Breast epithelium (tissue), 4 donors: Measurements from ENCODE around the gene BABAM2. TPM values are rescaled to one million over a fixed set of nuclear protein-coding genes. Genes with fewer than 3 reads are reported as not detected.
"Not testable (repeated sequence)": the region's sequence is repeated elsewhere in the genome, so short reads cannot be mapped to it uniquely, and the experiment has no call there.

Experiments used
- DNase-seq, 2 donors: peaks; one replicate each; pipeline ENCODE4 v3.0.0-alpha.2; 2019; ENCODE audit warnings: low spot score in 2 of 2
- H3K27ac ChIP-seq, 2 donors: fragments of 200-600 bp; sonication (generic) in 1 of 2; one replicate each; pipeline ENCODE4 v1.5.1; 2016 to 2019; ENCODE audit warnings: mild to moderate bottlenecking in 1 of 2
- H3K27me3 ChIP-seq, 2 donors: fragments of 200-600 bp; sonication (generic) in 1 of 2; one replicate each; pipeline versions ENCODE4 v1.5.1 to v1.6.0; 2017 to 2019; ENCODE audit warnings: control low read depth in 1 of 2, mild to moderate bottlenecking in 1 of 2
- H3K36me3 ChIP-seq: fragments of 200-600 bp; one replicate; pipeline ENCODE4 v1.5.1; 2019
- H3K4me1 ChIP-seq, 2 donors: fragments of 200-600 bp; sonication (generic); one replicate each; pipeline ENCODE4 v1.5.1; 2016 to 2019; ENCODE audit warnings: control low read depth in 1 of 2
- H3K4me3 ChIP-seq, 3 donors: fragments of 200-600 bp; sonication (generic); 1 replicate in 2 of 3; 2 replicates in 1 of 3; pipeline ENCODE4 v1.5.1; 2016 to 2019; ENCODE audit warnings: mild to moderate bottlenecking in 3 of 3, moderate library complexity in 2 of 3
- H3K9me3 ChIP-seq, 2 donors: fragments of 200-600 bp; sonication (generic) in 1 of 2; one replicate each; pipeline ENCODE4 v1.5.1; 2016 to 2019; ENCODE audit warnings: control low read depth in 1 of 2
- CTCF ChIP-seq, 3 donors: fragments of 450-650 bp; IDR thresholded peaks; one replicate each; pipeline ENCODE4 v1.5.1; 2016 to 2017; ENCODE audit warnings: antibody characterized with exemption in 3 of 3, mild to moderate bottlenecking in 3 of 3, moderate library complexity in 3 of 3
- POLR2A ChIP-seq: fragments of 450-650 bp; IDR thresholded peaks from one replicate; pipeline ENCODE4 v1.6.1; 2016; ENCODE audit warnings: antibody characterized with exemption, mild to moderate bottlenecking, moderate library complexity
- POLR2AphosphoS5 ChIP-seq, 3 donors: sonication (generic); formaldehyde crosslinking; IDR thresholded peaks; one replicate each; pipeline ENCODE4 v1.6.1; 2017; ENCODE audit warnings: antibody characterized with exemption in 3 of 3
- intact Hi-C: fragments of 100-400 bp; cut with DNase I; formaldehyde crosslinking; loops from one replicate; pipeline ENCODE4 v1.15.1; 2023; ENCODE audit warnings: low total_unique reads
- total RNA-seq, 3 donors: library from RNA; depleted of rRNA; stranded (reverse); fragments of >200 nt; gene quantifications; one replicate each; pipeline ENCODE4 v1.1.0, GENCODE V29; 2016

The BABAM2 gene
- total RNA-seq, 3 donors from 2014 or later: 34.7 to 46.2 (median 37.4) TPM

- Histone ChIP-seq H3K9me3 (peaks cover 0 to 12% of the 10 kb centered on the region in 2 donors), H3K4me1 (peaks cover 0 to 3% of the 10 kb centered on the region in 2 donors), H3K27ac (no peak overlapping the region), H3K27me3 (no peaks in the 10 kb centered on the region), H3K4me3 (no peak overlapping the region), H3K36me3 (no peaks in the 10 kb centered on the region)
- no peak for DNase-seq
- intact Hi-C loops: no loop called here
- TF ChIP-seq CTCF (IDR thresholded peaks at IDR 0.05) (no peak), POLR2A (no peak), POLR2AphosphoS5 (IDR thresholded peaks at IDR 0.05) (no peak)
Observed at GRCh38 chr2:27965841-27966240, 75.3 kb downstream of the BABAM2 start.

DNA sequence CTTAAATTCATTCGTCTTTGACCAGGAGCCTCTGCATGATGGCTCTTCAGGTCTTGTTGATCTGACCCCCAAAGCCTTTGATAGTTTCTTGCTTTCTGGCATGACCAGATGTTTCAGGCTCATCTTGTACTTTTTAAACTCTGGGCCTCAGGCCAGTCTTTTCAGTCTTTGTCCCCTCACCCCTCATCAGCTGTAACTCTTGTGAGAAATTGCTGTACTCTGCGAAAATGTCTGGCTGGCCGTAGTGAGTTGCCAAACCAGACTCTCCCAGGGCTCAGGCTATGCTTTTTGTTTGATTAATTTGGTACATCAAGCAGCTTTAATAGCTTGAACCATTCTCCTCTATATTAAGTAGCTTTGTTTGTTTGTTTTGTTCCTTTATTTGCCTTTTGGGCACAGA lies 75.9 kb downstream of the BABAM2 start:
- Histone ChIP-seq H3K4me3 (no peak overlapping the region), H3K27me3 (no peaks in the 10 kb centered on the region), H3K27ac (peak overlapping the region in 1 of 2 donors; percentile 45), H3K36me3 (no peaks in the 10 kb centered on the region), H3K9me3 (peaks cover 0 to 12% of the 10 kb centered on the region in 2 donors), H3K4me1 (no peaks in the 10 kb centered on the region)
- intact Hi-C loops: no loop called here
- DNase-seq: no peak
- TF ChIP-seq POLR2AphosphoS5 (IDR thresholded peaks at IDR 0.05) (no peak), CTCF (IDR thresholded peaks at IDR 0.05) (no peak), POLR2A (no peak)

DNA sequence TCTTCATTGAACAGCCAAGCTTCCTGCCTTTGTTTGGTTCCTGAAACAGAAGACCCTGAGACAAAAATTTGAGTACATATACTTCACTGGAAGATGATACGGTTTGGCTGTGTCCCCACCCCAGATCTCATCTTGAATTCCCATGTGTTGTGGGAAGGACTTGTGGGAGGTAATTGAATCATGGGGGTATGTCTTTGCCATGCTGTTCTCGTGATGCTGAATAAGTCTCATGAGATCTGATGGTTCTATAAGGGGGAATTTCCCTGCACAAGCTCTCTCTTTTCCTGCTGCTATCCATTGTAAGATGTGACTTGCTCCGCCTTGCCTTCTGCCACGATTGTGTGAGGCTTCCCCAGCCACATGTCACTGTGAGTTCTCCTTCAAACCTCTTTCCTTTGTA lies 76.5 kb downstream of the BABAM2 start:
- Histone ChIP-seq H3K36me3 (no peaks in the 10 kb centered on the region), H3K9me3 (peaks cover 0 to 12% of the 10 kb centered on the region in 2 donors), H3K27ac (no peak overlapping the region), H3K27me3 (no peaks in the 10 kb centered on the region), H3K4me3 (no peak overlapping the region), H3K4me1 (no peaks in the 10 kb centered on the region)
- intact Hi-C loops: no loop called here
- DNase-seq: no peak
- TF ChIP-seq POLR2AphosphoS5 (IDR thresholded peaks at IDR 0.05) (no peak), POLR2A (no peak), CTCF (IDR thresholded peaks at IDR 0.05) (no peak)

- DNase-seq, H3K36me3 ChIP-seq, H3K4me1 ChIP-seq, H3K4me3 ChIP-seq, intact Hi-C loops, H3K27me3 ChIP-seq, H3K27ac ChIP-seq: not testable (repeated sequence)
- peaks cover 0 to 12% of the 10 kb centered on the region in 2 donors for H3K9me3 ChIP-seq
Observed at GRCh38 chr2:27968045-27968444, 77.5 kb downstream of the BABAM2 start.

DNA sequence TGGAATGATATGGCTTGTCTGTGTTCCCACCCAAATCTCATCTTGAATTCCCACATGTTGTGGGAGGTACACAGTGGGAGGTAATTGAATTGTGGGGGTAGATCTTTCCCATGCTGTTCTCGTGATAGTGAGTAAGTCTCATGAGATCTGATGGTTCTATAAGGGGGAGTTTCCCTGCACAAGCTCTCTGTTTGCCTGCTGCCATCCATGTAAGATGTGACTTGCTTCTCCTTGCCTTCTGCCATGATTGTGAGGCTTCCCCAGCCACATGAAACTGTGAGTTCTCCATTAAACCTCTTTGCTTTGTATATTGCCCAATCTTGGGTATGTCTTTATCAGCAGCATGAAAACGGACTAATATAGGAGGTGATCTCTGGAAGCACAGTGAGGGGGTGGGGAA lies 78.4 kb downstream of the BABAM2 start:
- H3K4me1 ChIP-seq, intact Hi-C loops, H3K27ac ChIP-seq, H3K27me3 ChIP-seq, H3K36me3 ChIP-seq, DNase-seq, H3K4me3 ChIP-seq: not testable (repeated sequence)
- H3K9me3 ChIP-seq: peaks cover 0 to 12% of the 10 kb centered on the region in 2 donors

- TF ChIP-seq CTCF (IDR thresholded peaks at IDR 0.05) (no peak), POLR2A (no peak), POLR2AphosphoS5 (IDR thresholded peaks at IDR 0.05) (no peak)
- H3K4me1 ChIP-seq: no peaks in the 10 kb centered on the region
- H3K9me3 ChIP-seq: peaks cover 0 to 12% of the 10 kb centered on the region in 2 donors
- H3K27me3 ChIP-seq: no peaks in the 10 kb centered on the region
- no peak for DNase-seq
- no peak overlapping the region for H3K4me3 ChIP-seq
- intact Hi-C loops: no loop called here
- H3K27ac ChIP-seq: no peak overlapping the region
- H3K36me3 ChIP-seq: no peaks in the 10 kb centered on the region
Observed at GRCh38 chr2:27972311-27972710, 81.8 kb downstream of the BABAM2 start.
